K562 (cell line): Measurements from ENCODE around the gene GABRB3. TPM values are rescaled to one million over a fixed set of nuclear protein-coding genes. Genes with fewer than 3 reads are reported as not detected.

Experiments
- ATAC-seq: fragments of 200-7000 bp; cut with Tn5 transposase; 3 replicates; pipeline ENCODE4 v1.9.1; 2020; ENCODE audit warnings: moderate library complexity
- BruUV-seq: library from RNA; stranded (reverse); fragments of 400-500 nt; replicated peaks from 2 replicates; lab custom pipeline; 2021; lab: Mats Ljungman, UMichigan
- CTCF ChIA-PET: fragments of 300-600 bp; formaldehyde crosslinking; extraction: SDS; loops from one replicate; lab custom pipeline; 2021; ENCODE audit warnings: low intra/inter-chr PET ratio; lab: Yijun Ruan, JAX
- POLR2A ChIA-PET: fragments of 300-600, 350-650 bp; sonication (Branson Sonifier 250); formaldehyde crosslinking; extraction: SDS; loops from one replicate; lab custom pipeline; 2021; ENCODE audit warnings: antibody characterized with exemption, inconsistent platforms; lab: Yijun Ruan, JAX
- DNase-seq, 4 experiments: peaks; one replicate each; pipeline versions ENCODE4 v3.0.0 to v3.0.0-alpha.2; 2011 to 2018; ENCODE audit warnings: low spot score in 3 of 4, mixed read lengths in 3 of 4; ENCODE audit errors: extremely low read depth in 1 of 4
- FAIRE-seq: peaks from 2 replicates; lab custom pipeline; 2011; peaks lifted over from hg19 to GRCh38; lab: Jason Lieb, UNC
- H2AFZ ChIP-seq: 2 replicates; pipeline ENCODE4 v1.6.0; 2011; ENCODE audit warnings: low read depth, low read length, control low read depth, inconsistent platforms
- H3K27ac ChIP-seq: fragments of 200-600 bp; 3 replicates; pipeline ENCODE4 v1.8.0; 2011; ENCODE audit warnings: low read depth, mild to moderate bottlenecking, control low read depth, inconsistent platforms, low read length, moderate library complexity, mixed read lengths; ENCODE audit errors: extremely low read depth
- H3K27me3 ChIP-seq, 2 experiments: fragments of 300-600 bp in 1 of 2; 2 replicates in 1 of 2; 3 replicates in 1 of 2; pipeline versions ENCODE4 v1.6.0 to v1.8.0; 2011; ENCODE audit warnings: inconsistent platforms in 2 of 2, low read length in 2 of 2, mild to moderate bottlenecking in 1 of 2, mixed read lengths in 1 of 2, moderate library complexity in 1 of 2; ENCODE audit not compliant: control insufficient read depth in 2 of 2, insufficient read depth in 2 of 2
- H3K36me3 ChIP-seq: fragments of 300-600 bp; 3 replicates; pipeline ENCODE4 v1.8.0; 2011; ENCODE audit warnings: mild to moderate bottlenecking, low read length, inconsistent platforms; ENCODE audit not compliant: control insufficient read depth, insufficient read depth
- H3K4me1 ChIP-seq, 2 experiments: fragments of 200-600 bp in 1 of 2; replicated peaks in 1 of 2; 2 replicates in 1 of 2; 3 replicates in 1 of 2; pipeline versions ENCODE4 v1.5.1 to v1.8.0; 2011; ENCODE audit warnings: inconsistent platforms in 2 of 2, low read length in 2 of 2, mild to moderate bottlenecking in 1 of 2, mixed read lengths in 1 of 2, moderate library complexity in 1 of 2; ENCODE audit not compliant: control insufficient read depth in 2 of 2, insufficient read depth in 2 of 2
- H3K4me2 ChIP-seq: 2 replicates; pipeline ENCODE4 v1.6.1; 2011; ENCODE audit warnings: low read length, control low read depth, inconsistent platforms, mixed read lengths; ENCODE audit not compliant: insufficient read depth
- H3K4me3 ChIP-seq: fragments of 200-600 bp; sonication (generic), shearing (Covaris generic); 2 replicates; pipeline ENCODE4 v1.5.1; 2016; ENCODE audit warnings: control low read depth, inconsistent platforms
- H3K79me2 ChIP-seq: fragments of 200-600 bp; 3 replicates; pipeline ENCODE4 v1.8.0; 2011; ENCODE audit warnings: low read length, inconsistent platforms; ENCODE audit not compliant: control insufficient read depth, insufficient read depth
- H3K9ac ChIP-seq, 2 experiments: 2 replicates each; pipeline versions ENCODE4 v1.6.0 to v1.6.1; 2011; ENCODE audit warnings: low read depth in 2 of 2, low read length in 2 of 2, control low read depth in 1 of 2, inconsistent platforms in 1 of 2, mild to moderate bottlenecking in 1 of 2, mixed read lengths in 1 of 2; ENCODE audit not compliant: insufficient read depth in 1 of 2
- H3K9me1 ChIP-seq: one replicate; pipeline ENCODE4 v1.6.0; 2011; ENCODE audit warnings: inconsistent platforms, mild to moderate bottlenecking, low read length, moderate library complexity; ENCODE audit not compliant: control insufficient read depth, insufficient read depth
- H3K9me3 ChIP-seq: replicated peaks from 2 replicates; pipeline ENCODE4 v1.5.1; 2011; ENCODE audit warnings: low read depth, low read length, inconsistent platforms; ENCODE audit not compliant: control insufficient read depth, insufficient read depth
- H4K20me1 ChIP-seq: replicated peaks from 2 replicates; pipeline ENCODE4 v1.6.1; 2011; ENCODE audit warnings: low read length, inconsistent platforms, mixed read lengths; ENCODE audit not compliant: control insufficient read depth, insufficient read depth
- TEAD2 ChIP-seq: fragments of 450-650 bp; IDR thresholded peaks from 2 replicates; pipeline ENCODE4 v1.6.1; 2016; ENCODE audit warnings: missing genetic modification characterization, control low read depth, missing compliant biosample characterization
- ZNF407 ChIP-seq: fragments of 450-650 bp; IDR thresholded peaks from 2 replicates; pipeline ENCODE4 v1.6.1; 2016; ENCODE audit warnings: low read depth
- WGBS: fragments of 100-300 bp; shearing (Covaris generic); methylation state at CpG from one replicate; pipeline ENCODE4 v1.1.6; 2016; ENCODE audit warnings: low coverage, mixed read lengths; ENCODE audit not compliant: insufficient coverage; ENCODE audit errors: missing lambda C conversion rate; 5-methylcytosine and 5-hydroxymethylcytosine counted together
- in situ Hi-C: fragments of 300-500 bp; cut with MboI; formaldehyde crosslinking; loops from 4 replicates; pipeline ENCODE4 v1.15.0; 2018; ENCODE audit warnings: inconsistent platforms, mixed read lengths
- intact Hi-C: fragments of 100-400 bp; cut with micrococcal nuclease; formaldehyde crosslinking; loops from 2 replicates; pipeline ENCODE4 v1.14.2; 2022
- polyA plus RNA-seq, 8 experiments: library from polyadenylated mRNA; depleted of rRNA in 4 of 8; stranded (reverse) in 5 of 8; unstranded in 3 of 8; fragments of >200 nt; fragmentation: Nextera tagmentation in 2 of 8; fragmentation: Illumina TruSeq in 1 of 8; extraction: Ambion mirVana in 2 of 8; extraction: Trizol in 1 of 8; gene quantifications; 2 replicates each; pipeline versions ENCODE4 v1.2.1 to v1.2.3, GENCODE V29; 2011 to 2014; ENCODE audit warnings: inconsistent platforms in 1 of 8, missing spikeins in 1 of 8
- total RNA-seq, 7 experiments: library from RNA; depleted of rRNA in 6 of 7; stranded (reverse); fragments of >200 nt in 6 of 7; fragmentation: Illumina TruSeq in 2 of 7; extraction: Trizol in 2 of 7; gene quantifications; 2 replicates each; pipeline versions ENCODE4 v1.2.1 to v1.2.3, GENCODE V29; 2011 to 2021; ENCODE audit warnings: low replicate concordance in 1 of 7

Gene GABRB3
- total and polyA plus RNA-seq, 9 of the 15 experiments (the other 6 are each of a cell fraction or from before 2014, with no cell fraction given): 0.09 to 1.4 (median 0.49) TPM

- FAIRE-seq (no peak), ATAC-seq (no peak), DNase-seq (no peak)
- no peak overlapping the region for H3K4me3 ChIP-seq
- no peaks in the 10 kb centered on the region for H3K4me1 ChIP-seq
- CTCF ChIA-PET: interaction anchor here (1.1 kb wide), 1 partner anchor 262 kb away, joined by 4 read pairs; no protein-coding TSS in a partner anchor
- H2AFZ ChIP-seq: no peak overlapping the region
- no peak overlapping the region for H3K4me2 ChIP-seq
- no TSS peak for BruUV-seq
- H3K79me2 ChIP-seq: no peaks in the 10 kb centered on the region
- in situ Hi-C loops: no loop called here
- H3K36me3 ChIP-seq: no peaks in the 10 kb centered on the region
- WGBS: 0% methylated on average over 5 of the region's 5 CpGs
- no peak overlapping the region for H3K27ac ChIP-seq
- no peaks in the 10 kb centered on the region for H3K9me1 ChIP-seq
- no peak overlapping the region for H3K9ac ChIP-seq
- H4K20me1 ChIP-seq: no peaks in the 10 kb centered on the region
- H3K27me3 ChIP-seq: no peaks in the 10 kb centered on the region
- no peaks in the 10 kb centered on the region for H3K9me3 ChIP-seq
- POLR2A ChIA-PET: no interaction called here
- TF ChIP-seq ZNF407 (no peak), TEAD2 (no peak)
- TF ChIP-seq, all 486 proteins: peak for 0
- intact Hi-C loops: no loop called here
Measured at GRCh38 chr15:26805470-26805869, 32.6 kb upstream of the GABRB3 start.
